SK-N-SH treated with all-trans-retinoic acid at 6 μM for 48 hours (cell line): Measurements from ENCODE around the gene MRPL2.

ENCODE experiments used
- ATAC-seq: fragments of 200-7000 bp; cut with Tn5 transposase; 3 replicates; pipeline ENCODE4 v1.9.1; 2020; ENCODE audit warnings: mild to moderate bottlenecking, moderate library complexity
- ARNTL ChIP-seq: fragments of 450-650 bp; formaldehyde crosslinking; IDR thresholded peaks from 2 replicates; pipeline ENCODE4 v1.5.0; 2020; ENCODE audit warnings: low read depth, mild to moderate bottlenecking, moderate library complexity, borderline replicate concordance
- BACH2 ChIP-seq: fragments of 250-450 bp; sonication (Bioruptor Pico); IDR thresholded peaks from 2 replicates; pipeline ENCODE4 v1.9.0; 2021; ENCODE audit warnings: mild to moderate bottlenecking, borderline replicate concordance
- CSDC2 ChIP-seq: fragments of 250-450 bp; sonication (Bioruptor Pico); IDR thresholded peaks from 2 replicates; pipeline ENCODE4 v1.5.0; 2020; ENCODE audit warnings: mild to moderate bottlenecking, moderate library complexity
- ESRRG ChIP-seq: fragments of 250-450 bp; sonication (Bioruptor Pico); IDR thresholded peaks from 2 replicates; pipeline ENCODE4 v1.6.1; 2021; ENCODE audit warnings: mild to moderate bottlenecking
- GLIS3 ChIP-seq: fragments of 250-450 bp; sonication (Bioruptor Pico); IDR thresholded peaks from 2 replicates; pipeline ENCODE4 v1.5.0; 2020; ENCODE audit warnings: mild to moderate bottlenecking, moderate library complexity
- ISL1 ChIP-seq: fragments of 250-450 bp; sonication (Bioruptor Pico); IDR thresholded peaks from 2 replicates; pipeline ENCODE4 v2.1.2; 2022; ENCODE audit warnings: mild to moderate bottlenecking, moderate library complexity
- OSR1 ChIP-seq: fragments of 250-450 bp; sonication (Bioruptor Pico); IDR thresholded peaks from 2 replicates; pipeline ENCODE4 v1.8.0; 2022; ENCODE audit warnings: moderate library complexity, mild to moderate bottlenecking, inconsistent platforms
- PPARA ChIP-seq: fragments of 250-450 bp; sonication (Bioruptor Pico); IDR thresholded peaks from 2 replicates; pipeline ENCODE4 v1.5.0; 2020; ENCODE audit warnings: mild to moderate bottlenecking, borderline replicate concordance
- RARB ChIP-seq: fragments of 250-450 bp; sonication (Bioruptor Pico); IDR thresholded peaks from 2 replicates; pipeline ENCODE4 v1.8.0; 2021; ENCODE audit warnings: mild to moderate bottlenecking, moderate library complexity
- SNAI2 ChIP-seq: fragments of 250-450 bp; sonication (Bioruptor Pico); IDR thresholded peaks from 2 replicates; pipeline ENCODE4 v1.5.0; 2020; ENCODE audit warnings: mild to moderate bottlenecking, moderate library complexity
- TCF4 ChIP-seq: fragments of 250-450 bp; sonication (Bioruptor Pico); IDR thresholded peaks from 2 replicates; pipeline ENCODE4 v1.8.0; 2021; ENCODE audit warnings: mild to moderate bottlenecking, moderate library complexity, borderline replicate concordance
- TOX ChIP-seq: fragments of 250-450 bp; sonication (Bioruptor Pico); IDR thresholded peaks from 2 replicates; pipeline ENCODE4 v1.8.0; 2021; ENCODE audit warnings: mild to moderate bottlenecking, moderate library complexity, borderline replicate concordance
- ZC3H10 ChIP-seq: fragments of 250-450 bp; sonication (Bioruptor Pico); IDR thresholded peaks from 2 replicates; pipeline ENCODE4 v1.5.1; 2021; ENCODE audit warnings: mild to moderate bottlenecking, moderate library complexity
- ZFP3 ChIP-seq: fragments of 250-450 bp; sonication (Bioruptor Pico); IDR thresholded peaks from 2 replicates; pipeline ENCODE4 v1.5.0; 2020; ENCODE audit warnings: mild to moderate bottlenecking, moderate library complexity
- ZFP30 ChIP-seq: fragments of 450-650 bp; formaldehyde crosslinking; IDR thresholded peaks from 2 replicates; pipeline ENCODE4 v1.5.0; 2022; ENCODE audit warnings: mild to moderate bottlenecking, moderate library complexity
- ZNF565 ChIP-seq: fragments of 450-650 bp; formaldehyde crosslinking; conservative IDR thresholded peaks from 2 replicates; pipeline ENCODE4 v1.5.0; 2020; ENCODE audit warnings: low read depth, mild to moderate bottlenecking, moderate library complexity
- ZNF70 ChIP-seq: fragments of 450-650 bp; formaldehyde crosslinking; IDR thresholded peaks from 2 replicates; pipeline ENCODE4 v1.5.0; 2020; ENCODE audit warnings: mild to moderate bottlenecking, moderate library complexity
- TF ChIP-seq, protein P1 (sequence below): fragments of 250-450 bp; sonication (Bioruptor Pico); IDR thresholded peaks from 2 replicates; pipeline ENCODE4 v1.5.0; 2020; ENCODE audit warnings: mild to moderate bottlenecking, moderate library complexity
- TF ChIP-seq, protein P2 (sequence below): fragments of 250-450 bp; sonication (Bioruptor Pico); IDR thresholded peaks from 2 replicates; pipeline ENCODE4 v1.8.0; 2020; ENCODE audit warnings: mild to moderate bottlenecking, moderate library complexity, borderline replicate concordance
- TF ChIP-seq, protein P3 (sequence below): fragments of 250-450 bp; sonication (Bioruptor Pico); IDR thresholded peaks from 2 replicates; pipeline ENCODE4 v1.5.1; 2020; ENCODE audit warnings: low read depth, mild to moderate bottlenecking, moderate library complexity
- TF ChIP-seq, protein P4 (sequence below): fragments of 250-450 bp; sonication (Bioruptor Pico); IDR thresholded peaks from 2 replicates; pipeline ENCODE4 v1.5.1; 2021; ENCODE audit warnings: mild to moderate bottlenecking, moderate library complexity

Gene MRPL2

DNA sequence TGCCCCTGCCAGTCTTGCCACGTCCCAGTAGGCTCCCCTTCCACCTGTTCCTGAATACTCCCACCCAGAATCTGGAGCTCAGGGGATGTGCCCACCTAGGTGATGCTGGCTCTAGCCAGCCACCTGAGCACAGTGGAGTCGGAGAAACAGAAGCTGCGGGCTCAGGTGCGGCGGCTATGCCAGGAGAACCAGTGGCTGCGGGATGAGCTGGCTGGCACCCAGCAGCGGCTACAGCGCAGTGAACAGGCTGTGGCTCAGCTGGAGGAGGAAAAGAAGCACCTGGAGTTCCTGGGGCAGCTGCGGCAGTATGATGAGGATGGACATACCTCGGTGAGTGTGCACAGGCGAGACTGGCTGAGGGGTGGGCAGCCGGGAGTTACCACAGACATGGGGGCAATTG lies 3.6 kb upstream of the MRPL2 start (continued):
- TF ChIP-seq, protein P1, sequence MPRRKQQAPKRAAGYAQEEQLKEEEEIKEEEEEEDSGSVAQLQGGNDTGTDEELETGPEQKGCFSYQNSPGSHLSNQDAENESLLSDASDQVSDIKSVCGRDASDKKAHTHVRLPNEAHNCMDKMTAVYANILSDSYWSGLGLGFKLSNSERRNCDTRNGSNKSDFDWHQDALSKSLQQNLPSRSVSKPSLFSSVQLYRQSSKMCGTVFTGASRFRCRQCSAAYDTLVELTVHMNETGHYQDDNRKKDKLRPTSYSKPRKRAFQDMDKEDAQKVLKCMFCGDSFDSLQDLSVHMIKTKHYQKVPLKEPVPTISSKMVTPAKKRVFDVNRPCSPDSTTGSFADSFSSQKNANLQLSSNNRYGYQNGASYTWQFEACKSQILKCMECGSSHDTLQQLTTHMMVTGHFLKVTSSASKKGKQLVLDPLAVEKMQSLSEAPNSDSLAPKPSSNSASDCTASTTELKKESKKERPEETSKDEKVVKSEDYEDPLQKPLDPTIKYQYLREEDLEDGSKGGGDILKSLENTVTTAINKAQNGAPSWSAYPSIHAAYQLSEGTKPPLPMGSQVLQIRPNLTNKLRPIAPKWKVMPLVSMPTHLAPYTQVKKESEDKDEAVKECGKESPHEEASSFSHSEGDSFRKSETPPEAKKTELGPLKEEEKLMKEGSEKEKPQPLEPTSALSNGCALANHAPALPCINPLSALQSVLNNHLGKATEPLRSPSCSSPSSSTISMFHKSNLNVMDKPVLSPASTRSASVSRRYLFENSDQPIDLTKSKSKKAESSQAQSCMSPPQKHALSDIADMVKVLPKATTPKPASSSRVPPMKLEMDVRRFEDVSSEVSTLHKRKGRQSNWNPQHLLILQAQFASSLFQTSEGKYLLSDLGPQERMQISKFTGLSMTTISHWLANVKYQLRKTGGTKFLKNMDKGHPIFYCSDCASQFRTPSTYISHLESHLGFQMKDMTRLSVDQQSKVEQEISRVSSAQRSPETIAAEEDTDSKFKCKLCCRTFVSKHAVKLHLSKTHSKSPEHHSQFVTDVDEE (CRISPR knock-in tag), result no peak
- TF ChIP-seq RARB (CRISPR knock-in tag), result no peak
- TF ChIP-seq, all 23 proteins: peak for 0

DNA sequence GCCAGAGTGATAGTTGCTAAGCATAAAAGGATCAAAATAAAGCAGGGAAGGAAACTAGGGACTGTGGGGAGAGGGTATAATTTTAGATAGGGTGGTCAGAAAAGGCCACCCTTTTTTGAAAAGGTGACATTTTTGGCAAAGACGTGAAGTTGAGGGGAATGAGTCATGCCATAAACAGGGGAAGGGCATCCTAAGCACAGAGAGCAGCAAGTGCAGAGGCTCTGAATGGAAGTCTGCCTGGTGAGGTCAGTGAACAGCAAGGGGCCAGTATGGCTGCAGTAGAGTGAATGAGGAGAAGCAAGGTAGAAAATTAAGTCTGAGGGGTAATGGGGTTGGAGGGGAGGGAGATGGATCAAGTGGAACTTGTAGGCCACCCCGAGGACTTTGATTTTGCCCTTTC lies 2.6 kb upstream of the MRPL2 start:
- ATAC-seq, result no peak
- TF ChIP-seq ZC3H10 (CRISPR knock-in tag), result no peak
- TF ChIP-seq, protein P2, sequence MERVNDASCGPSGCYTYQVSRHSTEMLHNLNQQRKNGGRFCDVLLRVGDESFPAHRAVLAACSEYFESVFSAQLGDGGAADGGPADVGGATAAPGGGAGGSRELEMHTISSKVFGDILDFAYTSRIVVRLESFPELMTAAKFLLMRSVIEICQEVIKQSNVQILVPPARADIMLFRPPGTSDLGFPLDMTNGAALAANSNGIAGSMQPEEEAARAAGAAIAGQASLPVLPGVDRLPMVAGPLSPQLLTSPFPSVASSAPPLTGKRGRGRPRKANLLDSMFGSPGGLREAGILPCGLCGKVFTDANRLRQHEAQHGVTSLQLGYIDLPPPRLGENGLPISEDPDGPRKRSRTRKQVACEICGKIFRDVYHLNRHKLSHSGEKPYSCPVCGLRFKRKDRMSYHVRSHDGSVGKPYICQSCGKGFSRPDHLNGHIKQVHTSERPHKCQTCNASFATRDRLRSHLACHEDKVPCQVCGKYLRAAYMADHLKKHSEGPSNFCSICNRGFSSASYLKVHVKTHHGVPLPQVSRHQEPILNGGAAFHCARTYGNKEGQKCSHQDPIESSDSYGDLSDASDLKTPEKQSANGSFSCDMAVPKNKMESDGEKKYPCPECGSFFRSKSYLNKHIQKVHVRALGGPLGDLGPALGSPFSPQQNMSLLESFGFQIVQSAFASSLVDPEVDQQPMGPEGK (CRISPR knock-in tag), result no peak
- no peak for TF ChIP-seq RARB (CRISPR knock-in tag)
- no peak for TF ChIP-seq ZNF70
- TF ChIP-seq, protein P3, sequence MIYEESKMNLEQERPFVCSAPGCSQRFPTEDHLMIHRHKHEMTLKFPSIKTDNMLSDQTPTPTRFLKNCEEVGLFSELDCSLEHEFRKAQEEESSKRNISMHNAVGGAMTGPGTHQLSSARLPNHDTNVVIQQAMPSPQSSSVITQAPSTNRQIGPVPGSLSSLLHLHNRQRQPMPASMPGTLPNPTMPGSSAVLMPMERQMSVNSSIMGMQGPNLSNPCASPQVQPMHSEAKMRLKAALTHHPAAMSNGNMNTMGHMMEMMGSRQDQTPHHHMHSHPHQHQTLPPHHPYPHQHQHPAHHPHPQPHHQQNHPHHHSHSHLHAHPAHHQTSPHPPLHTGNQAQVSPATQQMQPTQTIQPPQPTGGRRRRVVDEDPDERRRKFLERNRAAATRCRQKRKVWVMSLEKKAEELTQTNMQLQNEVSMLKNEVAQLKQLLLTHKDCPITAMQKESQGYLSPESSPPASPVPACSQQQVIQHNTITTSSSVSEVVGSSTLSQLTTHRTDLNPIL (CRISPR knock-in tag), result no peak
- no peak for TF ChIP-seq PPARA
- TF ChIP-seq, all 23 proteins: peak for 0

DNA sequence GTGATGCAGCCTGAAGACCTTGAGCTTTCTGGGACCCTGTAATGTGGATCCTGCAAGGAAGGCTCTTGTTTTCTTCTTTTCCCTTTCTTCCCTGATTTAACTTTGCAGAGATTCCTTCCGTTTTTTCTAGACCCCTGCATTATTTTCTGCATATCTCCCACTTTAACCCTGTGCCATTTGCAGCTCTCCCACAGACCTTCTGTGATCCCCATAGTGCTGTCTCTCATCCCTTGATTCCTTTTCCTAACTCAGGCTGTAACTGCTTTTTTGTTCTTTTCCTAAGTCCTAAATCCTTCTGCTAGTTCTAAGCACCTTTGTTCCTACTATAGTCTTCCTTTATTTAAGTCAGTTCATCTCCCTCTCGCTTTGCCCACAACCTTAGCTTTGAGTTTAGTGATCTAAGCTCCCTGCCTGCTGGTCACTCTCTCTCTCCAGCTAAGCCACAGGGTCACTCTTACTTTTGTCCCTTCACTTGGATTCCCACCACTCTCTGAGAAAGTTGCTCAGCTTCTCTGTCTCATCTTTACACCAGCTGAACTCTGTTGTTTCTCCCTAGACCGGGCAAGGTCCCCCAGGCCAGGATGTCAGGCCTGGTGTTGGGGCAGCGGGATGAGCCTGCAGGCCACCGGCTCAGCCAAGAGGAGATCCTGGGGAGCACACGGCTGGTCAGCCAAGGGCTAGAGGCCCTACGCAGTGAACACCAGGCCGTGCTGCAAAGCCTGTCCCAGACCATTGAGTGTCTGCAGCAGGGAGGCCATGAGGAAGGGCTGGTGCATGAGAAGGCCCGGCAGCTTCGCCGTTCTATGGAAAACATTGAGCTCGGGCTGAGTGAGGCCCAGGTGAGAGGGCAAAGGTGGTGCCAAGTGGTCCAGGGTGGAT lies 1.8 kb upstream of the MRPL2 start:
- ATAC-seq, result no peak
- TF ChIP-seq, protein P4, sequence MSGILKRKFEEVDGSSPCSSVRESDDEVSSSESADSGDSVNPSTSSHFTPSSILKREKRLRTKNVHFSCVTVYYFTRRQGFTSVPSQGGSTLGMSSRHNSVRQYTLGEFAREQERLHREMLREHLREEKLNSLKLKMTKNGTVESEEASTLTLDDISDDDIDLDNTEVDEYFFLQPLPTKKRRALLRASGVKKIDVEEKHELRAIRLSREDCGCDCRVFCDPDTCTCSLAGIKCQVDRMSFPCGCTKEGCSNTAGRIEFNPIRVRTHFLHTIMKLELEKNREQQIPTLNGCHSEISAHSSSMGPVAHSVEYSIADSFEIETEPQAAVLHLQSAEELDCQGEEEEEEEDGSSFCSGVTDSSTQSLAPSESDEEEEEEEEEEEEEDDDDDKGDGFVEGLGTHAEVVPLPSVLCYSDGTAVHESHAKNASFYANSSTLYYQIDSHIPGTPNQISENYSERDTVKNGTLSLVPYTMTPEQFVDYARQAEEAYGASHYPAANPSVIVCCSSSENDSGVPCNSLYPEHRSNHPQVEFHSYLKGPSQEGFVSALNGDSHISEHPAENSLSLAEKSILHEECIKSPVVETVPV (CRISPR knock-in tag), result no peak
- no peak for TF ChIP-seq RARB (CRISPR knock-in tag)
- no peak for TF ChIP-seq ESRRG
- TF ChIP-seq, protein P1 (CRISPR knock-in tag), result no peak
- no peak for TF ChIP-seq TCF4 (CRISPR knock-in tag)
- no peak for TF ChIP-seq ZNF565 (CRISPR knock-in tag)
- TF ChIP-seq ZFP3 (CRISPR knock-in tag), result no peak
- TF ChIP-seq ARNTL (CRISPR knock-in tag), result no peak
- TF ChIP-seq, protein P2 (CRISPR knock-in tag), result no peak
- TF ChIP-seq SNAI2 (CRISPR knock-in tag), result no peak
- no peak for TF ChIP-seq BACH2 (CRISPR knock-in tag)
- TF ChIP-seq ZFP30 (CRISPR knock-in tag), result no peak
- TF ChIP-seq TOX (CRISPR knock-in tag), result no peak
- TF ChIP-seq ISL1 (CRISPR knock-in tag), result no peak
- no peak for TF ChIP-seq GLIS3 (CRISPR knock-in tag)
- no peak for TF ChIP-seq ZC3H10 (CRISPR knock-in tag)
- TF ChIP-seq PPARA, result no peak
- no peak for TF ChIP-seq OSR1 (CRISPR knock-in tag)
- TF ChIP-seq CSDC2 (CRISPR knock-in tag), result no peak
